Smooth muscle cell (in vitro differentiated cells): ENCODE data around the gene FZD10. TPM values are rescaled to one million over a fixed set of nuclear protein-coding genes. Genes with fewer than 3 reads are reported as not detected.

Source experiments
- DNase-seq: peaks from one replicate; lab custom pipeline; 2025; ENCODE audit not compliant: unreplicated experiment; lab: John Stamatoyannopoulos, UW
- H2AFZ ChIP-seq: fragments of 200-600 bp; sonication (generic); 2 replicates; pipeline ENCODE4 v1.6.0; 2016; ENCODE audit warnings: antibody characterized with exemption, low read depth, mild to moderate bottlenecking
- H3F3A ChIP-seq: fragments of 200-600 bp; sonication (generic); 2 replicates; pipeline ENCODE4 v1.6.0; 2017; ENCODE audit warnings: antibody characterized with exemption, low read depth
- H3K27ac ChIP-seq: fragments of 200-600 bp; sonication (generic); 2 replicates; pipeline ENCODE4 v1.5.1; 2016; ENCODE audit warnings: low read depth, mild to moderate bottlenecking
- H3K27me3 ChIP-seq: fragments of 200-600 bp; sonication (generic); 2 replicates; pipeline ENCODE4 v1.6.1; 2016; ENCODE audit warnings: low read depth, mild to moderate bottlenecking
- H3K36me3 ChIP-seq: fragments of 200-600 bp; sonication (generic); 2 replicates; pipeline ENCODE4 v1.5.1; 2016; ENCODE audit warnings: low read depth
- H3K4me1 ChIP-seq: fragments of 200-600 bp; sonication (generic); 2 replicates; pipeline ENCODE4 v1.5.1; 2016; ENCODE audit warnings: low read depth
- H3K4me2 ChIP-seq: fragments of 200-600 bp; sonication (generic); 2 replicates; pipeline ENCODE4 v1.6.0; 2016; ENCODE audit warnings: mild to moderate bottlenecking
- H3K4me3 ChIP-seq: fragments of 200-600 bp; sonication (generic); 2 replicates; pipeline ENCODE4 v1.5.1; 2016; ENCODE audit warnings: mild to moderate bottlenecking
- H3K79me2 ChIP-seq: fragments of 200-600 bp; sonication (generic); 2 replicates; pipeline ENCODE4 v1.6.0; 2016; ENCODE audit warnings: low read depth, mild to moderate bottlenecking
- H3K9ac ChIP-seq: fragments of 200-600 bp; sonication (generic); 2 replicates; pipeline ENCODE4 v1.6.0; 2016; ENCODE audit warnings: low read depth
- H3K9me3 ChIP-seq: fragments of 200-600 bp; sonication (generic); replicated peaks from 2 replicates; pipeline ENCODE4 v1.5.1; 2016; ENCODE audit warnings: low read depth
- H4K20me1 ChIP-seq: fragments of 200-600 bp; sonication (generic); 2 replicates; pipeline ENCODE4 v1.6.0; 2016; ENCODE audit warnings: low read depth
- WGBS: methylation state at CpG from one replicate; pipeline ENCODE4 v1.1.7; 2016; ENCODE audit warnings: low lambda C conversion rate; 5-methylcytosine and 5-hydroxymethylcytosine counted together
- polyA plus RNA-seq: library from polyadenylated mRNA; unstranded; fragments of >200 nt; fragmentation: Nextera tagmentation; extraction: Ambion mirVana; gene quantifications from 2 replicates; pipeline ENCODE4 v1.2.1, GENCODE V29; 2016
- total RNA-seq: library from RNA; depleted of rRNA; stranded (reverse); fragments of >200 nt; gene quantifications from 2 replicates; pipeline ENCODE4 v1.2.3, GENCODE V29; 2014
- TF ChIP-seq, protein P1 (sequence below): fragments of 200-600 bp; sonication (generic); IDR thresholded peaks from 2 replicates; pipeline ENCODE4 v1.5.1; 2017; ENCODE audit warnings: borderline replicate concordance, mild to moderate bottlenecking, antibody characterized with exemption; ENCODE audit not compliant: insufficient read depth, poor library complexity, severe bottlenecking

The FZD10 gene
- total and polyA plus RNA-seq, 2 experiments from 2014 or later = 1.7 to 1.9 TPM

DNA sequence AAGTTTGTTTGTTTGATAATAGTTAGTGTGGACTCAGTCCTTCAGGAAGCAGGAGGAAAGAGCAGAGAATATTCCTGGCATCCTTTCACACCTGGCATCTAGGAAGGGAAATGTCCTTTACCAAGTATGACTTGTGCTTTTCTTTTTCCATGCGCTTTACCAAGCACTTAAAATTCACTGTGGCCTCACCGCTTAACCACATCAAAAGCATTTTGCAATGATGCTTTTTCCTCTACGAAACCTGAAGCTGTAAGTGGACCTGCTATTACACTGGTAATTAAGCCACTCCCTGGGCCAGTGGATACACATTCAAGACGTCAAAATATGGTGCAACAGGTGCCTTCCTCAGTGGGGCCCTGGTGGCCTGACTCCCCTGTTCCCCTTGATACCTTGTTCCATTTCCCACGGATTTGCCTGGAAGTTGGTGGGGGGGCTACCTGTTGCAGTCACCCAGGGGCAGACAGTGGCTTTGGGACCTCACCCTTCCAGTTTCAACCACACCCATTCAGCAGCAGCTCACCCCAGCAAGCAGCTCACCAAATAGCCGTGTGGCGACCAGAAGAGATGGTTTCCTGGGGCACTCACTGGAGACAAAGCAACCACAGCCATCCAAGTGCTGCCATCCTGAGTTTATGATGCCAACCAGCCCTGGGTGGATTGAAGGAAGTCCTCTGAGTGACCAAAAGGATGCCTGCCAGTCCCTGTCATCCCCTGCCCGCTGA, 14.2 kb upstream of the FZD10 start:
- Histone ChIP-seq H3K9me3 (no peaks in the 10 kb centered on the region), H3F3A (no peaks in the 10 kb centered on the region), H3K4me1 (no peaks in the 10 kb centered on the region), H3K9ac (no peak overlapping the region), H3K4me3 (no peak overlapping the region), H4K20me1 (no peaks in the 10 kb centered on the region), H2AFZ (no peak overlapping the region), H3K4me2 (no peak overlapping the region), H3K79me2 (no peaks in the 10 kb centered on the region), H3K36me3 (no peaks in the 10 kb centered on the region), H3K27me3 (peaks cover 15% of the 10 kb centered on the region), H3K27ac (no peak overlapping the region)
- 54% methylated on average over 8 of the region's 8 CpGs for WGBS
- no peak for DNase-seq
- TF ChIP-seq, protein P1, sequence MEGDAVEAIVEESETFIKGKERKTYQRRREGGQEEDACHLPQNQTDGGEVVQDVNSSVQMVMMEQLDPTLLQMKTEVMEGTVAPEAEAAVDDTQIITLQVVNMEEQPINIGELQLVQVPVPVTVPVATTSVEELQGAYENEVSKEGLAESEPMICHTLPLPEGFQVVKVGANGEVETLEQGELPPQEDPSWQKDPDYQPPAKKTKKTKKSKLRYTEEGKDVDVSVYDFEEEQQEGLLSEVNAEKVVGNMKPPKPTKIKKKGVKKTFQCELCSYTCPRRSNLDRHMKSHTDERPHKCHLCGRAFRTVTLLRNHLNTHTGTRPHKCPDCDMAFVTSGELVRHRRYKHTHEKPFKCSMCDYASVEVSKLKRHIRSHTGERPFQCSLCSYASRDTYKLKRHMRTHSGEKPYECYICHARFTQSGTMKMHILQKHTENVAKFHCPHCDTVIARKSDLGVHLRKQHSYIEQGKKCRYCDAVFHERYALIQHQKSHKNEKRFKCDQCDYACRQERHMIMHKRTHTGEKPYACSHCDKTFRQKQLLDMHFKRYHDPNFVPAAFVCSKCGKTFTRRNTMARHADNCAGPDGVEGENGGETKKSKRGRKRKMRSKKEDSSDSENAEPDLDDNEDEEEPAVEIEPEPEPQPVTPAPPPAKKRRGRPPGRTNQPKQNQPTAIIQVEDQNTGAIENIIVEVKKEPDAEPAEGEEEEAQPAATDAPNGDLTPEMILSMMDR = no peak

DNA sequence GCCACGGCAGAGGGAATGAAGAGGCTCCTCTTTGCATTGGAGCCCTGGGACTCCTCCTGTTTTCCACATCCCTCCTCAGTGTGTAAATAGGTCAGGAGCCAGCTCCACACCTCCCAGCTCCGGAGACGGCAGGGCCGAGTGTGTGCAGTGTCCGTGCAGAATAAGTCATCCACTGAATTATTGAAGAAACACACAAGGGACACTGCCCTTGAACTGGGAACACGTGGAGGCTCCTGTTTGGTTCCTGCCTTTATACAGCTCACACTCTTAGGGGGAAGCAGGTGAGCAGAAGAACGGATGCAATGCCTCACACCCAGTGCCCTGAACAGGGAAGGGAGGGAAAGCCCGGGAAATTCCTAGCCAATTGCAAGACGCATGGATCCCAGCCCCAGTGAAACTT, 10.4 kb upstream of the FZD10 start:
- H2AFZ ChIP-seq = no peak overlapping the region
- H3K9ac ChIP-seq = no peak overlapping the region
- H3K36me3 ChIP-seq = no peaks in the 10 kb centered on the region
- H3K27me3 ChIP-seq = peaks cover 18% of the 10 kb centered on the region
- no peaks in the 10 kb centered on the region for H3K79me2 ChIP-seq
- no peaks in the 10 kb centered on the region for H3K4me1 ChIP-seq
- no peak for DNase-seq
- H4K20me1 ChIP-seq = no peaks in the 10 kb centered on the region
- H3K9me3 ChIP-seq = no peaks in the 10 kb centered on the region
- H3K27ac ChIP-seq = no peak overlapping the region
- TF ChIP-seq, protein P1 = no peak
- H3K4me3 ChIP-seq = no peak overlapping the region
- H3F3A ChIP-seq = no peaks in the 10 kb centered on the region
- WGBS = 88% methylated on average over 9 of the region's 9 CpGs
- H3K4me2 ChIP-seq = no peak overlapping the region

DNA sequence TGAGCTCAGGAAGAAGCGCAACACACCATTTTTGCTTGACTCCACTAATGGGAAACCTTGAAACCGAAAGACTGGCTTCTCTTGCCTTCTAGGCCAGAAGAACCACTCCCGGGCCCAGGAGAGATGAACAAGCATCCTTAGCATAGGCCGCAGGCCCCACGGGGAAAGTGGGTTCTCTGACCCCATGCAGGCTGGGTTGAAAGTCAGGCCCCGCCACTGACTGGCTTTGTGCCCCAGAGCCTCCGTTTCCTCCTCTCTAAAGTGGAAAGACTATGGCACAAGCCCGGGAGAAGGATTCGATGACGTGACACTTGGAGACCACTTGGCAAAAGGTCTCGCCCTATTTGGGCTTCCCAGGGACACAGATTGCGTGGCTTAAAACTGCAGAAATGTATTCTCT, 9.9 kb upstream of the FZD10 start:
- no peak overlapping the region for H2AFZ ChIP-seq
- no peaks in the 10 kb centered on the region for H3K79me2 ChIP-seq
- TF ChIP-seq, protein P1 = no peak
- WGBS = 97% methylated on average over 12 of the region's 12 CpGs
- H3K4me2 ChIP-seq = no peak overlapping the region
- no peak overlapping the region for H3K4me3 ChIP-seq
- peaks cover 24% of the 10 kb centered on the region for H3K27me3 ChIP-seq
- DNase-seq = no peak
- H3F3A ChIP-seq = no peaks in the 10 kb centered on the region
- no peaks in the 10 kb centered on the region for H3K4me1 ChIP-seq
- no peaks in the 10 kb centered on the region for H4K20me1 ChIP-seq
- no peaks in the 10 kb centered on the region for H3K9me3 ChIP-seq
- H3K27ac ChIP-seq = no peak overlapping the region
- no peaks in the 10 kb centered on the region for H3K36me3 ChIP-seq
- H3K9ac ChIP-seq = no peak overlapping the region

DNA sequence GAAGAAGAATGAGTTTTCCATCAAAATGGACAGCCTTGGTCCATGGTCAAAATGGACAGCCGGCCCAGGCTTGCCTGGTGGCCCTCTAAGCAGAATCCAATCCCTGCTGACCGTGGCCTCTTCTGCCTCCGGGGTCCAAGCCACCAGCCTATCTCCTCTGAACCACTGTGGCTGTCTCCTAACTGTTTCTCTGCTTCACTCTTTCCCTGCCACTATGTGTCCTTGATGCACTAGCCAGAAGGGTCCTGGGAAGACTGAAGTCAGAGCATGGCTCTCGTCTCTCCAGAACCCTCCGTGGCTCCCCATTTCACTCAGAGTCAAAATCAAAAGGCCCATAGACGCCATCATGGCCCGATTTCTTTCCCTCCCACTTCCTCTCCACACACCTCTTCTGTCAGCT, 8.5 kb upstream of the FZD10 start:
- Histone ChIP-seq H3K36me3 (no peaks in the 10 kb centered on the region), H3K9me3 (no peaks in the 10 kb centered on the region), H4K20me1 (no peaks in the 10 kb centered on the region), H3K27me3 (peaks cover 35% of the 10 kb centered on the region), H2AFZ (no peak overlapping the region), H3F3A (no peaks in the 10 kb centered on the region), H3K4me2 (no peak overlapping the region), H3K79me2 (no peaks in the 10 kb centered on the region), H3K4me3 (no peak overlapping the region), H3K9ac (no peak overlapping the region), H3K4me1 (no peaks in the 10 kb centered on the region), H3K27ac (no peak overlapping the region)
- 96% methylated on average over 7 of the region's 7 CpGs for WGBS
- no peak for DNase-seq
- TF ChIP-seq, protein P1 = no peak
